SK-N-SH treated with all-trans-retinoic acid at 6 μM for 48 hours (cell line): ENCODE data around the gene ADRA2C.

Source experiments
- ATAC-seq: fragments of 200-7000 bp; cut with Tn5 transposase; 3 replicates; pipeline ENCODE4 v1.9.1; 2020; ENCODE audit warnings: mild to moderate bottlenecking, moderate library complexity
- ARNTL ChIP-seq: fragments of 450-650 bp; formaldehyde crosslinking; IDR thresholded peaks from 2 replicates; pipeline ENCODE4 v1.5.0; 2020; ENCODE audit warnings: low read depth, mild to moderate bottlenecking, moderate library complexity, borderline replicate concordance
- BACH2 ChIP-seq: fragments of 250-450 bp; sonication (Bioruptor Pico); IDR thresholded peaks from 2 replicates; pipeline ENCODE4 v1.9.0; 2021; ENCODE audit warnings: mild to moderate bottlenecking, borderline replicate concordance
- CREB5 ChIP-seq: fragments of 250-450 bp; sonication (Bioruptor Pico); IDR thresholded peaks from 2 replicates; pipeline ENCODE4 v1.5.1; 2020; ENCODE audit warnings: low read depth, mild to moderate bottlenecking, moderate library complexity
- CSRNP3 ChIP-seq: fragments of 250-450 bp; sonication (Bioruptor Pico); IDR thresholded peaks from 2 replicates; pipeline ENCODE4 v1.5.1; 2021; ENCODE audit warnings: mild to moderate bottlenecking, moderate library complexity
- ESRRG ChIP-seq: fragments of 250-450 bp; sonication (Bioruptor Pico); IDR thresholded peaks from 2 replicates; pipeline ENCODE4 v1.6.1; 2021; ENCODE audit warnings: mild to moderate bottlenecking
- GLIS3 ChIP-seq: fragments of 250-450 bp; sonication (Bioruptor Pico); IDR thresholded peaks from 2 replicates; pipeline ENCODE4 v1.5.0; 2020; ENCODE audit warnings: mild to moderate bottlenecking, moderate library complexity
- ISL1 ChIP-seq: fragments of 250-450 bp; sonication (Bioruptor Pico); IDR thresholded peaks from 2 replicates; pipeline ENCODE4 v2.1.2; 2022; ENCODE audit warnings: mild to moderate bottlenecking, moderate library complexity
- OSR1 ChIP-seq: fragments of 250-450 bp; sonication (Bioruptor Pico); IDR thresholded peaks from 2 replicates; pipeline ENCODE4 v1.8.0; 2022; ENCODE audit warnings: moderate library complexity, mild to moderate bottlenecking, inconsistent platforms
- PATZ1 ChIP-seq: fragments of 250-450 bp; sonication (Bioruptor Pico); IDR thresholded peaks from 2 replicates; pipeline ENCODE4 v1.8.0; 2020; ENCODE audit warnings: mild to moderate bottlenecking, moderate library complexity, borderline replicate concordance
- POU6F1 ChIP-seq: fragments of 250-450 bp; sonication (Bioruptor Pico); IDR thresholded peaks from 2 replicates; pipeline ENCODE4 v1.8.0; 2021; ENCODE audit warnings: low read depth, mild to moderate bottlenecking, moderate library complexity, borderline replicate concordance
- PPARA ChIP-seq: fragments of 250-450 bp; sonication (Bioruptor Pico); IDR thresholded peaks from 2 replicates; pipeline ENCODE4 v1.5.0; 2020; ENCODE audit warnings: mild to moderate bottlenecking, borderline replicate concordance
- RARB ChIP-seq: fragments of 250-450 bp; sonication (Bioruptor Pico); IDR thresholded peaks from 2 replicates; pipeline ENCODE4 v1.8.0; 2021; ENCODE audit warnings: mild to moderate bottlenecking, moderate library complexity
- TCF4 ChIP-seq: fragments of 250-450 bp; sonication (Bioruptor Pico); IDR thresholded peaks from 2 replicates; pipeline ENCODE4 v1.8.0; 2021; ENCODE audit warnings: mild to moderate bottlenecking, moderate library complexity, borderline replicate concordance
- TOX ChIP-seq: fragments of 250-450 bp; sonication (Bioruptor Pico); IDR thresholded peaks from 2 replicates; pipeline ENCODE4 v1.8.0; 2021; ENCODE audit warnings: mild to moderate bottlenecking, moderate library complexity, borderline replicate concordance
- TSHZ2 ChIP-seq: fragments of 250-450 bp; sonication (Bioruptor Pico); IDR thresholded peaks from 2 replicates; pipeline ENCODE4 v1.5.0; 2020; ENCODE audit warnings: mild to moderate bottlenecking, moderate library complexity
- ZC3H10 ChIP-seq: fragments of 250-450 bp; sonication (Bioruptor Pico); IDR thresholded peaks from 2 replicates; pipeline ENCODE4 v1.5.1; 2021; ENCODE audit warnings: mild to moderate bottlenecking, moderate library complexity
- ZFP3 ChIP-seq: fragments of 250-450 bp; sonication (Bioruptor Pico); IDR thresholded peaks from 2 replicates; pipeline ENCODE4 v1.5.0; 2020; ENCODE audit warnings: mild to moderate bottlenecking, moderate library complexity
- ZFP30 ChIP-seq: fragments of 450-650 bp; formaldehyde crosslinking; IDR thresholded peaks from 2 replicates; pipeline ENCODE4 v1.5.0; 2022; ENCODE audit warnings: mild to moderate bottlenecking, moderate library complexity
- ZNF565 ChIP-seq: fragments of 450-650 bp; formaldehyde crosslinking; conservative IDR thresholded peaks from 2 replicates; pipeline ENCODE4 v1.5.0; 2020; ENCODE audit warnings: low read depth, mild to moderate bottlenecking, moderate library complexity
- ZNF70 ChIP-seq: fragments of 450-650 bp; formaldehyde crosslinking; IDR thresholded peaks from 2 replicates; pipeline ENCODE4 v1.5.0; 2020; ENCODE audit warnings: mild to moderate bottlenecking, moderate library complexity

Gene ADRA2C

GRCh38 chr4:3766036-3766784, at the start of gene ADRA2C:
ADRA2C (plus strand) TSS chr4:3766385; CDS start chr4:3766607, 222 bp downstream.
- TF ChIP-seq ESRRG = no peak
- no peak for TF ChIP-seq OSR1
- TF ChIP-seq TOX = no peak
- TF ChIP-seq TSHZ2 (CRISPR knock-in tag) = no peak
- TF ChIP-seq ISL1 (CRISPR knock-in tag) = no peak
- TF ChIP-seq ZFP30 (CRISPR knock-in tag) = no peak
- TF ChIP-seq RARB (CRISPR knock-in tag) = no peak
- TF ChIP-seq CREB5 (CRISPR knock-in tag) = no peak
- TF ChIP-seq ZC3H10 (CRISPR knock-in tag) = no peak
- no peak for TF ChIP-seq ARNTL (CRISPR knock-in tag)
- no peak for ATAC-seq

GRCh38 chr4:3716631-3717235, 49.5 kb upstream of the ADRA2C start:
- no peak for ATAC-seq

GRCh38 chr4:3717241-3717640, 48.9 kb upstream of the ADRA2C start:
- ATAC-seq = no peak
- TF ChIP-seq ZC3H10 (CRISPR knock-in tag) (no peak), RARB (CRISPR knock-in tag) (no peak), GLIS3 (CRISPR knock-in tag) (no peak), ZNF70 (CRISPR knock-in tag) (no peak), TCF4 (CRISPR knock-in tag) (no peak), BACH2 (CRISPR knock-in tag) (no peak)

More at GRCh38 chr4:3716631-3717235, 49.5 kb upstream of the ADRA2C start:
- no peak for TF ChIP-seq ARNTL (CRISPR knock-in tag)
- TF ChIP-seq CSRNP3 (CRISPR knock-in tag) = no peak

GRCh38 chr4:3718462-3718861, 47.7 kb upstream of the ADRA2C start:
- no peak for ATAC-seq
- no peak for TF ChIP-seq TOX

- no peak for TF ChIP-seq ESRRG
- TF ChIP-seq BACH2 (CRISPR knock-in tag) = no peak
- no peak for TF ChIP-seq TOX
- TF ChIP-seq PPARA = no peak
- no peak for TF ChIP-seq POU6F1
- no peak for TF ChIP-seq ZNF70 (CRISPR knock-in tag)
- TF ChIP-seq GLIS3 (CRISPR knock-in tag) = no peak
- no peak for TF ChIP-seq TCF4 (CRISPR knock-in tag)
- no peak for TF ChIP-seq TSHZ2 (CRISPR knock-in tag)
- TF ChIP-seq RARB (CRISPR knock-in tag) = no peak
- TF ChIP-seq ARNTL (CRISPR knock-in tag) = no peak
- no peak for TF ChIP-seq ZNF565 (CRISPR knock-in tag)
- no peak for TF ChIP-seq ZFP3 (CRISPR knock-in tag)
- no peak for TF ChIP-seq ZFP30 (CRISPR knock-in tag)
- no peak for TF ChIP-seq PATZ1 (CRISPR knock-in tag)
- ATAC-seq = no peak
Observed at GRCh38 chr4:3719191-3719590, 47.0 kb upstream of the ADRA2C start.
